HUES6 (cell line): ENCODE measurements around the gene PSMD9.
"Not testable (repeated sequence)": the region's sequence is repeated elsewhere in the genome, so short reads cannot be mapped to it uniquely, and the experiment has no call there.

Source experiments
- H3K27ac ChIP-seq: 2 replicates; pipeline ENCODE4 v1.7.0; 2013; ENCODE audit warnings: low read depth, mild to moderate bottlenecking, low read length, inconsistent platforms
- H3K27me3 ChIP-seq: 2 replicates; pipeline ENCODE4 v1.6.1; 2013; ENCODE audit warnings: low read length; ENCODE audit not compliant: control insufficient read depth, insufficient read depth
- H3K36me3 ChIP-seq: 2 replicates; pipeline ENCODE4 v1.6.1; 2013; ENCODE audit warnings: low read length; ENCODE audit not compliant: control insufficient read depth, insufficient read depth
- H3K4me1 ChIP-seq: 2 replicates; pipeline ENCODE4 v1.6.1; 2013; ENCODE audit warnings: low read length; ENCODE audit not compliant: control insufficient read depth, insufficient read depth
- H3K4me3 ChIP-seq: 2 replicates; pipeline ENCODE4 v1.5.1; 2013; ENCODE audit warnings: low read depth, low read length
- H3K9ac ChIP-seq: one replicate; pipeline ENCODE4 v1.6.1; 2013; ENCODE audit warnings: mild to moderate bottlenecking, low read length
- H3K9me3 ChIP-seq: 2 replicates; pipeline ENCODE4 v1.6.1; 2013; ENCODE audit warnings: low read depth, low read length; ENCODE audit not compliant: control insufficient read depth, insufficient read depth

PSMD9 gene

GRCh38 chr12:121888478-121889273, at the start of gene PSMD9:
PSMD9 (plus strand) TSS chr12:121888790; CDS start chr12:121888857, 67 bp downstream.
- Histone ChIP-seq H3K27me3 (no peaks in the 10 kb centered on the region), H3K4me3 (peak within 1 kb of the TSS; percentile 87), H3K4me1 (peaks cover 13% of the 10 kb centered on the region), H3K27ac (peak within 1 kb of the TSS; percentile 90), H3K36me3 (no peaks in the 10 kb centered on the region; the same call in 1 of the 2 replicates), H3K9me3 (no peaks in the 10 kb centered on the region), H3K9ac (peak within 1 kb of the TSS; percentile 96)

- H3K27ac ChIP-seq, result 0 out of 2 replicates have a peak overlapping the region, but pooled peaks have one; percentile 3
Observed at GRCh38 chr12:121839106-121839992, 49.2 kb upstream of the PSMD9 start.

GRCh38 chr12:121839993-121840761, 48.4 kb upstream of the PSMD9 start:
- Histone ChIP-seq H3K27me3 (no peaks in the 10 kb centered on the region), H3K36me3 (no peaks in the 10 kb centered on the region), H3K9me3 (no peaks in the 10 kb centered on the region), H3K4me3 (peak overlapping the region; percentile 72), H3K9ac (peak overlapping the region; percentile 74), H3K4me1 (peaks cover 9% of the 10 kb centered on the region; the same call in 1 of the 2 replicates), H3K27ac (0 out of 2 replicates have a peak overlapping the region, but pooled peaks have one; percentile 3)

More at GRCh38 chr12:121839106-121839992, 49.2 kb upstream of the PSMD9 start:
- H3K36me3 ChIP-seq, result no peaks in the 10 kb centered on the region
- H3K4me3 ChIP-seq, result peak overlapping the region; percentile 72
- peaks cover 9% of the 10 kb centered on the region; the same call in 1 of the 2 replicates for H3K4me1 ChIP-seq
- H3K9me3 ChIP-seq, result no peaks in the 10 kb centered on the region
- no peaks in the 10 kb centered on the region for H3K27me3 ChIP-seq
- H3K9ac ChIP-seq, result peak overlapping the region; percentile 74

- Histone ChIP-seq H3K36me3 (no peaks in the 10 kb centered on the region), H3K4me1 (peaks cover 9% of the 10 kb centered on the region; the same call in 1 of the 2 replicates), H3K4me3 (no peak overlapping the region), H3K27me3 (no peaks in the 10 kb centered on the region), H3K27ac (no peak overlapping the region), H3K9me3 (no peaks in the 10 kb centered on the region), H3K9ac (no peak overlapping the region)
Observed at GRCh38 chr12:121843236-121843982, 45.2 kb upstream of the PSMD9 start.

DNA sequence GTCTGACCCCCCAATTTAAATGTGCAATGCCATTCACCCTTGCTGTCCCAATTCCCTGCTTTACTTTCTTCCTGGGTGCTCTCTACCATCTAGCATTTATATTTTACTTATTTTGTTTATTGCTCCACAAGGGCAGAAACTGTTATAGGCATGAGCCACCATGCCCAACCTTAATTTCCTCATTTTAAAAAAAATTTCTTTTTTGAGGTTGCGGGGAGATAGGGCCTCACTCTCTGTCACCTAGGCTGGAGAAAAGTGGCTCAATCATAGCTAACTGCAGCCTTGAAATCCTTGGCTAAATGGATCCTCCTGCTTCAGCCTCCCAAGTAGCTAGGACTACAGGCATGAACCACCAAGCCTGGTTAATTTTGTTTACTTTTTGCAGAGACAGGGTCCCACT, 42.9 kb upstream of the PSMD9 start:
- H3K36me3 ChIP-seq, result no peaks in the 10 kb centered on the region
- H3K27ac ChIP-seq, result no peak overlapping the region
- no peaks in the 10 kb centered on the region for H3K27me3 ChIP-seq
- H3K4me1 ChIP-seq, result peaks cover 9% of the 10 kb centered on the region; the same call in 1 of the 2 replicates
- H3K9ac ChIP-seq, result no peak overlapping the region
- no peaks in the 10 kb centered on the region for H3K9me3 ChIP-seq
- no peak overlapping the region for H3K4me3 ChIP-seq

- Histone ChIP-seq H3K4me3 (no peak overlapping the region), H3K27ac (no peak overlapping the region), H3K36me3 (no peaks in the 10 kb centered on the region), H3K4me1 (no peaks in the 10 kb centered on the region), H3K9ac (no peak overlapping the region), H3K27me3 (no peaks in the 10 kb centered on the region), H3K9me3 (no peaks in the 10 kb centered on the region)
Observed at GRCh38 chr12:121849211-121849610, 39.4 kb upstream of the PSMD9 start.

GRCh38 chr12:121849665-121850064, 38.9 kb upstream of the PSMD9 start:
- H3K4me3 ChIP-seq, result no peak overlapping the region
- H3K9ac ChIP-seq, result no peak overlapping the region
- no peaks in the 10 kb centered on the region for H3K4me1 ChIP-seq
- H3K27ac ChIP-seq, result no peak overlapping the region
- H3K9me3 ChIP-seq, result no peaks in the 10 kb centered on the region
- H3K27me3 ChIP-seq, result no peaks in the 10 kb centered on the region
- H3K36me3 ChIP-seq, result no peaks in the 10 kb centered on the region

DNA sequence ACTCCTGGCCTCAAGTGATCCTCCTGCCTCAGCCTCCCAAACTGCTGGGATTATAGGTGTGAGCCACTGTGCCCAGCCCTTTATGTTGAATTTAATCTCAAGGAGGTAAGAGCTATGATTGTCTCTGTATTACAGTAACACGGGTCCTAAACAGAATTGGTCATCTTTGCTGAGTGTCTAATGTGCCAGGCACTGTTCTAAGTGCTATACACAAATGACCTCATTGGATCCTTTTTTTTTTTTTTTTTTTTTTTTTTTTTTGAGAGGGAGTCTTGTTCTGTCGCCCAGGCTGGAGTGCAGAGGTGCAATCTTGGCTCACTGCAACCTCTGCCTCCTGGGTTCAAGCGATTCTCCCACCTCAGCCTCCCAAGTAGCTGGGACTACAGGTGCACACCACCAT, 36.2 kb upstream of the PSMD9 start:
- not testable (repeated sequence) for H3K36me3 ChIP-seq, H3K9me3 ChIP-seq, H3K27ac ChIP-seq, H3K4me1 ChIP-seq, H3K4me3 ChIP-seq, H3K27me3 ChIP-seq, H3K9ac ChIP-seq

- Histone ChIP-seq H3K4me3 (no peak overlapping the region), H3K9ac (no peak overlapping the region), H3K36me3 (no peaks in the 10 kb centered on the region)
Observed at GRCh38 chr12:121857322-121858246, 31.0 kb upstream of the PSMD9 start.

More at GRCh38 chr12:121857322-121858246, 31.0 kb upstream of the PSMD9 start:
- H3K4me1 ChIP-seq, result peaks cover 38% of the 10 kb centered on the region
- H3K27me3 ChIP-seq, result no peaks in the 10 kb centered on the region
- H3K9me3 ChIP-seq, result no peaks in the 10 kb centered on the region
- H3K27ac ChIP-seq, result no peak overlapping the region; the same call in 1 of the 2 replicates
